Measurements from ENCODE around the gene HES1. TPM values are rescaled to one million over a fixed set of nuclear protein-coding genes. Genes with fewer than 3 reads are reported as not detected.

The HES1 gene
- total RNA-seq, 1 experiment from 2014 or later, result 97.8 TPM

Other genes starting within 250 kb of the HES1 start
- gene CPN2, start 215.2 kb downstream of the HES1 start, total RNA-seq (2014; rRNA removed; shearing (Covaris generic)), result not detected in 2 replicates
- gene LRRC15, start 233.6 kb downstream of the HES1 start, total RNA-seq (2014; rRNA removed; shearing (Covaris generic)), result 2.0 and 2.9 TPM in 2 replicates